Heart left ventricle (tissue), 13 donors: ENCODE results near the gene SIX2.

Experiments
- POLR2A ChIP-seq, 2 donors: fragments of 450-650 bp; IDR thresholded peaks; one replicate each; pipeline ENCODE4 v1.6.1; 2017; ENCODE audit warnings: antibody characterized with exemption in 2 of 2, mild to moderate bottlenecking in 2 of 2, moderate library complexity in 2 of 2
- TF ChIP-seq, protein P1 (sequence below), 12 donors: fragments of 200-600 bp; sonication (generic) in 4 of 12; IDR thresholded peaks; one replicate each; pipeline versions ENCODE4 v1.5.0 to v1.8.0; 2018 to 2022; ENCODE audit warnings: antibody characterized with exemption in 12 of 12, mild to moderate bottlenecking in 5 of 12
- donor health status: ischemic (EF 13 %, LVEDD 7.1; RV severe dilation, severe dysfunction).
- donor health status: DM: no; HTN: yes; CAD: no.
- donor health status: DM: no; HTN: no; CAD: no.
- donor health status: ischemic (EF 25% LVEDD 6.9; RV normal size, moderate dysfunction).
- donor health status: ischemic (EF 25% LVEDD 5.7; RV mildly dilated, moderate dysfunction).
- donor health status: ischemic (EF 35%, LVEDD 5.7; RV mildly dilated, moderate dysfunction).
- donor health status: nonischemic (EF 11% LVEDD 7.7; RV severe dilation, severe dysfunction).
- donor health status: DM: yes; HTN: yes; CAD: no.
- donor health status: PGD.
- donor health status: ischemic (EF 29% LVEDD 5.4; RV normal size, mild dysfunction).
- donor health status: nonischemic (EF 23%, LVEDD 6.1; RV moderate dilation, normal function).

DNA sequence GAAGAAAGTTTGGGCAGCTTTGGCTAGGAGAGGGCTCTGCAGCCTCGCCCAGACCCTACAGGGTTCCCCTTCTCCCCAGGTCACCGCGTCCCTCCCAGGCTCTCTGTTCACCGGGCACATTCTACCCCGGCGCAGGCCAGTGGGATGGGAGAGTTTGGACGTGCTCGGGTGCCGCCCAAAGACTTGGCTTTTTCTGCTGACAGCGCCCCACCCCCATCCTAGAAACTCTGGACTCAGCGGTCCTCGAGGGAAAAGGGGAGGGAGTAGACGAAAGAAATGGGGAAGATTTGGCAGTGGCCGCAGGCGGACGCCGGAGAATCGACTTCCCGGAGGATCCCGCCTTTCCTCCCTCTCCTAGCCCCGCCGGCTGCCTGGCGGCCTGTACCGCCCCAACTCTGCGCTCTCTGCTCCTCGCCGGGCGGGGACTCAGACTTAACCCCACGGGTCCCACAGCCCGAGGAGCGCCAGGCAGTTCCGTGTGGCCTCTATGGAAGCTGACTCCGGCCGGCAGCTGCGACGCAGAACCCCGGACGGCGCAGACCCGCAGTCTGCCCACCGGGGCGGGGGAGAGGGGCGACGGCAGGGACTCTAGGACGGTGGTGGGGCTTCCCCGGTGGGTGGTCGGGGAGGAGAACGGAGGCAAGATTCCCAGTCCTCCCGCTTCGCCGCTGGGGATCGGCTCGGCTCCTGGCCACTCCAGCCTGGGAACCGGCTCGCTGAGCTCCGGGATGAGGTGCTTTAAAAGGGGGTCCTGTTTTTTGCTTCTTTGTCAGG, 863 bp upstream of the SIX2 start:
- TF ChIP-seq, protein P1, sequence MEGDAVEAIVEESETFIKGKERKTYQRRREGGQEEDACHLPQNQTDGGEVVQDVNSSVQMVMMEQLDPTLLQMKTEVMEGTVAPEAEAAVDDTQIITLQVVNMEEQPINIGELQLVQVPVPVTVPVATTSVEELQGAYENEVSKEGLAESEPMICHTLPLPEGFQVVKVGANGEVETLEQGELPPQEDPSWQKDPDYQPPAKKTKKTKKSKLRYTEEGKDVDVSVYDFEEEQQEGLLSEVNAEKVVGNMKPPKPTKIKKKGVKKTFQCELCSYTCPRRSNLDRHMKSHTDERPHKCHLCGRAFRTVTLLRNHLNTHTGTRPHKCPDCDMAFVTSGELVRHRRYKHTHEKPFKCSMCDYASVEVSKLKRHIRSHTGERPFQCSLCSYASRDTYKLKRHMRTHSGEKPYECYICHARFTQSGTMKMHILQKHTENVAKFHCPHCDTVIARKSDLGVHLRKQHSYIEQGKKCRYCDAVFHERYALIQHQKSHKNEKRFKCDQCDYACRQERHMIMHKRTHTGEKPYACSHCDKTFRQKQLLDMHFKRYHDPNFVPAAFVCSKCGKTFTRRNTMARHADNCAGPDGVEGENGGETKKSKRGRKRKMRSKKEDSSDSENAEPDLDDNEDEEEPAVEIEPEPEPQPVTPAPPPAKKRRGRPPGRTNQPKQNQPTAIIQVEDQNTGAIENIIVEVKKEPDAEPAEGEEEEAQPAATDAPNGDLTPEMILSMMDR (IDR thresholded peaks at IDR 0.05): no peak
- no peak for TF ChIP-seq POLR2A (IDR thresholded peaks at IDR 0.05)
